NB4 (cell line): ENCODE results near the gene PHYKPL.

Experiments used
- DNase-seq: peaks from one replicate; pipeline ENCODE4 v3.0.0; 2010; ENCODE audit warnings: low read depth
- H3K4me3 ChIP-seq: one replicate; pipeline ENCODE4 v1.5.1; 2011; ENCODE audit warnings: mild to moderate bottlenecking, low read depth, low read length, moderate library complexity
- CTCF ChIP-seq: IDR thresholded peaks from one replicate; pipeline ENCODE4 v1.5.1; 2012; ENCODE audit warnings: low read depth, low read length
- MAX ChIP-seq: IDR thresholded peaks from 2 replicates; pipeline ENCODE4 v1.6.1; 2011; ENCODE audit warnings: low read depth, low read length
- MYC ChIP-seq: IDR thresholded peaks from 2 replicates; pipeline ENCODE4 v1.6.1; 2011; ENCODE audit warnings: low read depth, low read length
- POLR2A ChIP-seq: IDR thresholded peaks from 2 replicates; pipeline ENCODE4 v1.6.1; 2011; ENCODE audit warnings: mild to moderate bottlenecking; ENCODE audit not compliant: insufficient read length; ENCODE audit errors: extremely low read depth

Gene PHYKPL

GRCh38 chr5:178225174-178225573, 7.4 kb downstream of the PHYKPL start:
- TF ChIP-seq MYC (no peak), CTCF (no peak), MAX (no peak), POLR2A (no peak)
- no peak overlapping the region for H3K4me3 ChIP-seq
- DNase-seq: no peak

GRCh38 chr5:178224403-178224802, 8.2 kb downstream of the PHYKPL start:
- DNase-seq: no peak
- TF ChIP-seq MYC (no peak), MAX (no peak), POLR2A (no peak), CTCF (no peak)
- no peak overlapping the region for H3K4me3 ChIP-seq

- no peak for TF ChIP-seq CTCF
- no peak for TF ChIP-seq MAX
- TF ChIP-seq POLR2A: no peak
- no peak for TF ChIP-seq MYC
- H3K4me3 ChIP-seq: no peak overlapping the region
- DNase-seq: no peak
Measured at GRCh38 chr5:178223828-178224335, 8.7 kb downstream of the PHYKPL start.

- no peak for DNase-seq
- no peak overlapping the region for H3K4me3 ChIP-seq
- no peak for TF ChIP-seq MAX
- no peak for TF ChIP-seq MYC
- TF ChIP-seq CTCF: no peak
- no peak for TF ChIP-seq POLR2A
Measured at GRCh38 chr5:178223196-178223773, 9.3 kb downstream of the PHYKPL start.

GRCh38 chr5:178222292-178222691, 10.3 kb downstream of the PHYKPL start:
- no peak overlapping the region for H3K4me3 ChIP-seq
- no peak for TF ChIP-seq POLR2A
- no peak for TF ChIP-seq CTCF
- TF ChIP-seq MYC: no peak
- TF ChIP-seq MAX: no peak
- DNase-seq: no peak

- no peak for DNase-seq
- no peak overlapping the region for H3K4me3 ChIP-seq
- no peak for TF ChIP-seq MAX
- no peak for TF ChIP-seq CTCF
- TF ChIP-seq MYC: no peak
- no peak for TF ChIP-seq POLR2A
Measured at GRCh38 chr5:178221853-178222252, 10.7 kb downstream of the PHYKPL start.
